NCI-H2227 (cell line): Measurements from ENCODE around the gene MYO18B.
"Not testable (repeated sequence)": the region's sequence is repeated elsewhere in the genome, so short reads cannot be mapped to it uniquely, and the experiment has no call there.

Experiments used
- DNase-seq: peaks from one replicate; lab custom pipeline; 2025; ENCODE audit not compliant: unreplicated experiment; lab: John Stamatoyannopoulos, UW

Gene MYO18B

DNA sequence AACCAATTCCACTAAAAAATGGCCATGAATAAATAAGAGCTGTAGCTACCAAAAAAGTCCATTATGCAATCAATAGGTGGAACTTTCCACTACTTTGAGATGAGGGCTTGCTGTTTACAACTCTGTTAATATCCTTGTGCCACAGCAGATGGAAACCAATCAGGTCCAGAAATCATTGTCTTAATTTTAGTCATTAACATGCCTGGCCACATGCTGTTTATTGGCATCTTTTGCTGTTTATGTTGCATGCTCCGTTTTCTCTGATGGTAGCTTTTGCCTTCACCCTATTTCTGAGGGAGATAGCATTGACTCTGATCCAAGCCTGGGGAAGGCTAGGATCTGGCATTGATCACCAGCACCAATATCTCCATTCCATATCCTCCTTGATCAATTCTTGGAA lies 234.4 kb downstream of the MYO18B start:
- no peak for DNase-seq

DNA sequence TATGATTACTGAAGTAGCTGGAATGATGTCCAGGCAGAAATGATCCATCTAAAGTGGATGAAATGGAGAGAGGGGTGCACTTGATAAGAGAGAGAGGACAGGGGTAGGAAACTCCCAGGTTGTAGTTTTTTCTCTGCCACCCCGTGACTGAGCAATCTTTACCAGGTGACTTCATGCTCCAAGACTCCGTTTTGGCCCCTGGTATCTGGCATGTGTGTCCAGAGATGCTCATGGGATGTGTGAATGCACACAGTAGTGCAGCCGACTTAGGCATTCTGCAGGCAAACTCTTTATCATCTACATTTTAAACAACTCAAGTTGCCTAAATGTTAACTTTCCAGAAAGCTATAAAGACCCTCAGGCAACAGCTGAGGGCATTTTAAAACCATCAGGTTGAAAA lies 238.0 kb downstream of the MYO18B start:
- no peak for DNase-seq

DNA sequence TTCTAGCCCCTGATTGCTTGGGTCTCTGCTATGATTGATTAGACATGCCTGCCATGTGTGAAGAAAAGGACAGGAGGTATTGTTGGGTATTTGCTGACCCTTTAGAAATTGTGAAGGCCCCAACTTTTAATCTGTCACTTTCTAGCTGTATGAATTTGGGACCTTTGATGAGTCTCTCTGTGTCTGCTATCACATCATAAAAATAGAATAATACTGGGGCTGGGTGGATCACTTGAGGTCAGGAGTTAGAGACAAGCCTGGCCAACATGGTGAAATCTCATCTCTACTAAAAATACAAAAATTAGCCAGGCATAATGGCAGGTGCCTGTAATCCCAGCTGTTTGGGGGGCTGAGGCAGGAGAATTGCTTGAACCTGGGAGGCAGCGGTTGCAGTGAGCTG lies 242.9 kb downstream of the MYO18B start:
- DNase-seq, result not testable (repeated sequence)

- no peak for DNase-seq
These were observed 246.0 kb downstream of the MYO18B start for GRCh38 chr22:25987948-25988347.

DNA sequence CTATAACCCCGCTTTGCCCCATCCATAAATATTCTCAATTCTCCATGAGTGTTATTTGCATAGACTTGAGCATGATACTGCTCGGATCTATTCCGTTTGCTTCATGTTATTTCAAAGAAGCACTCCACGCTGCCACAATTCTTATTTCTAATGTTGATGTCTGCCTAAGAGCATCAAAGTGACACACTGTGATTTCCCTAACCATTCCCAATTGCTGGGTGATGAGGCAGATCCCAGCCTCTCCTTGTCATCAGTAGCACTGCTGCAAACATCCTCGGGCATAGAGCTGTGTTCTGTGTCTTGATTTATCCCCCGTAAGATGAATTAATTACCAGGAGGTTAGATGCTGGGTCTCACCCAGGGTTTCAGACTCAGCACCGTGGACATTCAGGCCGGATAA lies 249.0 kb downstream of the MYO18B start:
- DNase-seq, result no peak

- no peak for DNase-seq
These were observed 250.3 kb downstream of the MYO18B start for GRCh38 chr22:25992331-25992730.

DNA sequence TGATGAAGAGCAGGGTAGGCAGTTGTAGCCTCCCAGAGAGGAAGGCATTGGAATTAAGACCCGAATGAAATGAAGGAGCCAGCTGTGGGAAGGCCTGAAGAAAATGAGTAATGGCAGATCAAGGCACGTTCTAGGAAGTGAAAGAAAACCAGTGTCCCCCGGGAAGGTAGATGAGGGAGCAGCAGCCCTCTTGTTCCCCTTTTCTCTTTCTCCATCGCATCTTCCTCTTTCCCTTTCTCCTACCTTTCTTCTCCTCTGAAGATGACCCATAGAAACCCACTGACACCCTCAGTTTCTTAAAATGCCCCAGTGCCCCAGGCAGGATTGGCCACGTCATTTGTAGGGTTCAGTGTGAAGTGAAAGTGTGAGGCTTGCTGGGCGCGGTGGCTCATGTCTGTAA lies 254.7 kb downstream of the MYO18B start:
- DNase-seq, result no peak

GRCh38 chr22:25997886-25998775 lies 256.1 kb downstream of the MYO18B start:
- no peak for DNase-seq

DNA sequence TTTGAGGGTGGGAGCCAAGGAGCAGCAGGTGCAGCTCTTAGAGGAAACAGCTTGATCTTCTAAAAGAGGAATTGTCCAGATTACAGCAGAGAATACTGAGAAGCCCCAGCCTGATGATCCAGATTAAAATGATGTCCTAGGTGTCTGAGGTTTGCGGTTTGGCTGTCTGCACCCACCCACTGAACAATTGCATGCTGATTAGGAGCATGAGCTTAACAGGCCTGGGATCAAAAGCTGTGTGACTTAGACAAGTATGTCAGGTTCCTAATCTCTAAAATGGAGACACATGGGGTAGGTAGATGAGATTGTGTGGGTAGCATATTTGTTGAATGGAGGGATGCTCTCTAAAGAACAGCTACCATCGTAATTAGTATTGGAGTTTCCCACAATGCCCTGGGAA lies 260.5 kb downstream of the MYO18B start:
- DNase-seq, result no peak

- no peak for DNase-seq
These were observed 262.5 kb downstream of the MYO18B start for GRCh38 chr22:26004477-26004876.

DNA sequence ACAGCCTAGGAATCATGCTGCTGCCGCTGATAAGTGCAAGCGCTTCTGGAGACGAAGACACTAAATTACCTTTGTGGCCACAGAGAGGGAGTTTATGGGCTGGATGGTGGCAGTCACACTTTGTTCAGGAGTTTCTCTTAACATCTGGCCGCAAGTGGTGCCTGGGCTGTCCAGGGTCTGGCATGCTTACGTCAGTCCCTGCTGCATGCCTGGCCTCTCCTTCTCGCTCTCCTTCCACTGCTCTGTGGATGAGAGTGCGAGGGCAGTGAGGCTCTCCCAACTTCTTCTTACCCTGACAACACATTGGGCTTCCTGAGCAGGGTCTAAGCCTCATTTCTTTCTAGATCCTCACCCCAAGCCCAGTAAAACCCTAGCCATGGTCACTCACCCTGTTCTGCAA lies 266.6 kb downstream of the MYO18B start:
- DNase-seq, result no peak

GRCh38 chr22:26016916-26017315 lies 274.9 kb downstream of the MYO18B start:
- DNase-seq, result no peak

GRCh38 chr22:26017932-26018331 lies 275.9 kb downstream of the MYO18B start:
- no peak for DNase-seq

- DNase-seq, result no peak
These were observed 277.6 kb downstream of the MYO18B start for GRCh38 chr22:26019596-26019995.

GRCh38 chr22:26021516-26021915 lies 279.5 kb downstream of the MYO18B start:
- DNase-seq, result no peak

GRCh38 chr22:26023104-26023775 lies 281.3 kb downstream of the MYO18B start:
- DNase-seq, result no peak

- DNase-seq, result peak; percentile 26
These were observed 283.6 kb downstream of the MYO18B start for GRCh38 chr22:26025626-26026025.

DNA sequence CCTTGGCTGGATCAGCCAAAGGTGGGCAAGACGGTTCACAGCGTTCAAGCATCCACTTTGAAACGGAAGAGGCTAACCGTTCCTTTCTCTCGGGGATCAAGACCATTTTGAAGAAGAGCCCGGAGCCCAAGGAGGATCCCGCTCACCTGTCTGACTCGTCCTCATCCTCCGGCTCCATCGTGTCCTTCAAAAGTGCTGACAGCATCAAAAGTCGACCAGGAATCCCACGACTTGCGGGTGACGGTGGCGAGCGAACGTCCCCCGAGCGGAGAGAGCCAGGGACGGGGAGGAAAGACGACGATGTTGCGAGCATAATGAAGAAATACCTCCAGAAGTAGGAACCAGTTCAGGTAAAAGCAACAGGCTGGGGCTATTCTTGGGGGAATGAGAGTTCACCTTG lies 285.4 kb downstream of the MYO18B start:
- no peak for DNase-seq

DNA sequence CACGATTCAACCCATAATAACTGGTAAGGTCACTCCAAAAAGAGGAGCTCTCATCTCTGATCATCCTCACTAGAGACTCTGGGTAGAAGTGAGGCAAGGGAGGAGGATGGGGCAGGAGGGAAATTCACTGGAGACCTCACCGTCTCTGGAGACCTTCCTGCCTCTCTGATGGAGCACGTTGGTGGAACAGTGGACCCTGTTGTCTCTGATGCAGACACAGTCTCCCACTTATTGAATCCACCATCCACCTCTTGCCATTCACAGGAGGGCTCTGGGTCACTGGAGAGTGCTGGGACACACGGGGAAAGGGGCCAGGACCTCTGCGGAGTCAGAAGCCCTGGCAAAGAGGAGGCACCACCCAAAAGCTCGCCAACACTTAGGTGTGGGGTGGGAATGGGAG lies 289.7 kb downstream of the MYO18B start:
- DNase-seq, result no peak

DNA sequence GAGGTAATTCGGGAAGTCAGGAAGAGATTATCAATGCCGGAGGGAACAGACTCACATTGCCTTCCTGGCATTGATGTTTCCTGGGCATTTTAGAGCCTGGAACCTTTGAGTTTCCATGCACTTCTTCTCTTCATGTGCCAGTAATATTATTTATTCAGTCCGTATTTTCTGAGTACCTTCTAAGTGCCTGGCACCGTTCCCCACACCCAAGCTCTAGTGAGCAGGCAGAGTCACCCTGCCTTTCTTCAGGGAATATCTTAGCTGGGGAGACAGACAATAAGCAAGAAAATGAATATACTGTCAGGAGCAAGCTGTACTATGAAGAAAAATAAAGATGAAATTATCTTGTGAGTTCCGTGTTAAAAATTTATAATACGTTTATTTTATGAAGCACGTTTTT lies 291.1 kb downstream of the MYO18B start:
- DNase-seq, result no peak

DNA sequence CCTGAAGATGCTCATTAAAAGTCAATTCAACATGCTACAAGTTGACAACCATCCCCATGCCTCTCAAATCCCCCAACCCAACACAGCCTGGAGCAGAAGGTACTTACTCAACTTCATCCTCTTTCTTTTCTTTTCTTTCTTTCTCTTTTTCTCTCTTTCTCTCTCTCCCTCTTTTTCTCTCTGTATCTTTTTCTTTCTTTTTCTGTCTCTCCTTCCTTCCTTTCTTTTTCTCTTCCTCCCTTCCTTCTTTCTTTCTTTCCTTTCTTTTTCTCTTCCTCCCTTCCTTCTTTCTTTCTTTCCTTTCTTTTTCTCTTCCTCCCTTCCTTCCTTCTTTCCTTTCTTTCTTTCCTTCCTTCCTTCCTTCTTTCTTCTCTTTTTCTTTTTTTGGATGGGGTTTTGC lies 291.6 kb downstream of the MYO18B start:
- DNase-seq, result no peak

DNA sequence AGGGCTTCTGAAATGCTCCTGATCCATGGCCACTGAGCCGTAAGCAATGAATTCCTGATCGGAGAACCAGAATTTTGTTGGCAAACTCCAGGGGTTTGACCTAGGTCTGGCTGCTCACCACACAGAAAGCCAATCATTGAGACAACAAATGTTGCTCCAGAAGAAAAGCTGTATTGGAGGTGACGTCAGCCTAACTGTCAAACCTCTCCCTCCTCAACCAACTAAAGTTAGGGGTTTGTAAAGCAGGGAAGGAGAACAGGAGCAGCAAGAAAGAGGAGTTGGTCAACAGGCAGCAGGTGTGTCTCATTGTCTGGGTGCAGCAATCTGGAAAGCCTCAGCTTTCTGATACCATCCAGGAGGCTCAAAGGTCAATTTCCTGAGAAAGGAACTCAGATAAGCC lies 293.5 kb downstream of the MYO18B start:
- DNase-seq, result no peak
